Gastrocnemius medialis (tissue), 4 donors: ENCODE measurements around the gene MRNIP. TPM values are rescaled to one million over a fixed set of nuclear protein-coding genes. Genes with fewer than 3 reads are reported as not detected.

ENCODE experiments used
- ATAC-seq, 2 donors: fragments of 150-250 bp; one replicate each; pipeline ENCODE4 v1.9.1; 2016
- DNase-seq, 2 donors: peaks; one replicate each; pipeline ENCODE4 v3.0.0-alpha.2; 2019
- H3K27ac ChIP-seq, 4 donors: fragments of 200-600 bp; sonication (generic); 1 replicate in 1 of 4; 2 replicates in 3 of 4; pipeline ENCODE4 v1.5.1; 2016 to 2018; ENCODE audit warnings: mild to moderate bottlenecking in 2 of 4, moderate library complexity in 1 of 4
- H3K27me3 ChIP-seq, 3 donors: fragments of 200-600 bp; sonication (generic) in 2 of 3; 1 replicate in 1 of 3; 2 replicates in 2 of 3; pipeline versions ENCODE4 v1.5.1 to v1.6.0; 2016 to 2019; ENCODE audit warnings: mild to moderate bottlenecking in 1 of 3, moderate library complexity in 1 of 3
- H3K36me3 ChIP-seq, 2 donors: fragments of 200-600 bp; sonication (generic) in 1 of 2; one replicate each; pipeline ENCODE4 v1.5.1; 2017 to 2018
- H3K4me1 ChIP-seq, 2 donors: fragments of 200-600 bp; sonication (generic) in 1 of 2; one replicate each; pipeline ENCODE4 v1.5.1; 2016 to 2017; ENCODE audit warnings: mild to moderate bottlenecking in 2 of 2
- H3K4me3 ChIP-seq, 4 donors: fragments of 200-600 bp; sonication (generic) in 3 of 4; 1 replicate in 1 of 4; 2 replicates in 3 of 4; pipeline ENCODE4 v1.5.1; 2016 to 2019; ENCODE audit warnings: mild to moderate bottlenecking in 2 of 4
- H3K9me3 ChIP-seq, 3 donors: fragments of 200-600 bp; sonication (generic) in 2 of 3; 1 replicate in 1 of 3; 2 replicates in 2 of 3; pipeline ENCODE4 v1.5.1; 2016 to 2019
- POLR2A ChIP-seq, 2 donors: fragments of 450-650 bp; IDR thresholded peaks; one replicate each; pipeline ENCODE4 v1.6.1; 2017; ENCODE audit warnings: antibody characterized with exemption in 2 of 2, mild to moderate bottlenecking in 2 of 2, moderate library complexity in 2 of 2
- in situ Hi-C, 4 donors: fragments of 200-750 bp; cut with MboI; loops; one replicate each; pipeline versions ENCODE4 v1.15.0 to v1.8.0; 2017; ENCODE audit warnings: low sequenced_read_pairs in 4 of 4
- intact Hi-C: fragments of 100-400 bp; cut with DNase I; formaldehyde crosslinking; loops from one replicate; pipeline ENCODE4 v1.15.1; 2023; ENCODE audit warnings: low total_unique reads
- total RNA-seq, 4 donors: library from RNA; depleted of rRNA; stranded (reverse); fragments of >200 nt; gene quantifications; one replicate each; pipeline versions ENCODE4 v1.1.0 to v1.2.3, GENCODE V29; 2016
- TF ChIP-seq, protein P1 (sequence below), 5 experiments: fragments of 450-650 bp in 3 of 5; fragments of 200-600 bp in 2 of 5; sonication (generic) in 2 of 5; IDR thresholded peaks in 4 of 5; conservative IDR thresholded peaks in 1 of 5; 1 replicate in 4 of 5; 2 replicates in 1 of 5; pipeline ENCODE4 v1.5.1; 2016 to 2019; ENCODE audit warnings: antibody characterized with exemption in 5 of 5, mild to moderate bottlenecking in 3 of 5, moderate library complexity in 3 of 5

Gene MRNIP
- total RNA-seq, 4 donors from 2014 or later = 2.9 to 16.1 (median 8.3) TPM

GRCh38 chr5:179885491-179886090 is 27.0 kb upstream of the MRNIP start:
- Histone ChIP-seq H3K4me1 (peaks cover 12 to 19% of the 10 kb centered on the region in 2 donors), H3K4me3 (no peak overlapping the region), H3K9me3 (peaks cover 0 to 11% (median 0%) of the 10 kb centered on the region in 3 donors), H3K36me3 (peaks cover 0 to 64% of the 10 kb centered on the region in 2 donors), H3K27ac (peak overlapping the region; percentile 20 to 73 (median 38)), H3K27me3 (no peaks in the 10 kb centered on the region)
- ATAC-seq (no peak), DNase-seq (no peak)
- TF ChIP-seq POLR2A (IDR thresholded peaks at IDR 0.05) = no peak
- TF ChIP-seq, protein P1, sequence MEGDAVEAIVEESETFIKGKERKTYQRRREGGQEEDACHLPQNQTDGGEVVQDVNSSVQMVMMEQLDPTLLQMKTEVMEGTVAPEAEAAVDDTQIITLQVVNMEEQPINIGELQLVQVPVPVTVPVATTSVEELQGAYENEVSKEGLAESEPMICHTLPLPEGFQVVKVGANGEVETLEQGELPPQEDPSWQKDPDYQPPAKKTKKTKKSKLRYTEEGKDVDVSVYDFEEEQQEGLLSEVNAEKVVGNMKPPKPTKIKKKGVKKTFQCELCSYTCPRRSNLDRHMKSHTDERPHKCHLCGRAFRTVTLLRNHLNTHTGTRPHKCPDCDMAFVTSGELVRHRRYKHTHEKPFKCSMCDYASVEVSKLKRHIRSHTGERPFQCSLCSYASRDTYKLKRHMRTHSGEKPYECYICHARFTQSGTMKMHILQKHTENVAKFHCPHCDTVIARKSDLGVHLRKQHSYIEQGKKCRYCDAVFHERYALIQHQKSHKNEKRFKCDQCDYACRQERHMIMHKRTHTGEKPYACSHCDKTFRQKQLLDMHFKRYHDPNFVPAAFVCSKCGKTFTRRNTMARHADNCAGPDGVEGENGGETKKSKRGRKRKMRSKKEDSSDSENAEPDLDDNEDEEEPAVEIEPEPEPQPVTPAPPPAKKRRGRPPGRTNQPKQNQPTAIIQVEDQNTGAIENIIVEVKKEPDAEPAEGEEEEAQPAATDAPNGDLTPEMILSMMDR (IDR thresholded peaks at IDR 0.05 in 4 of 5, conservative IDR thresholded peaks at IDR 0.05 in 1 of 5) = no peak
- intact Hi-C loops (loop anchor here (2.0 kb wide), 1 partner anchor 15 kb away; no protein-coding TSS in a partner anchor), in situ Hi-C loops (no loop called here)

DNA sequence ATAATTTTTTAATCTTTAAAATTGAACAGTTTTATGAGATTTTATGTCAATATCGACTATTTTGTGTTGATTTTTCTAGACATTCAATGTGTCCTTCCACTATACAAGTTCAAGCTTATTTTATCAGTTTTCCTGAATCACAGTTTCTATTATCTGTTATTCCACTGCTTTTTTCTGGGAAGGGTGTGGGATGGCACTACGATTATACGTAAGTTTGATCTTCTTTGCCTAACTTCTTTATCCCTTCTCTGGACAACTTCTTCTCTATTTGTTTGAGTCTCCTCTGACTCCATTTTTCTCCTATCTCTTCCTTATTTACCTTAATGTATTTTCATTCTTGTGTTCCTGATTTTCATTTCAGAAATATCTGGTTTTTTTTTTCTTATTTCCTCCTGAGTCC is 24.5 kb upstream of the MRNIP start:
- ATAC-seq (no peak), DNase-seq (no peak)
- H3K36me3 ChIP-seq = peaks cover 0 to 57% of the 10 kb centered on the region in 2 donors
- TF ChIP-seq, protein P1 (IDR thresholded peaks at IDR 0.05 in 4 of 5, conservative IDR thresholded peaks at IDR 0.05 in 1 of 5) = no peak
- no peak for TF ChIP-seq POLR2A (IDR thresholded peaks at IDR 0.05)
- H3K27ac ChIP-seq = no peak overlapping the region
- no peaks in the 10 kb centered on the region for H3K27me3 ChIP-seq
- peaks cover 0 to 11% (median 0%) of the 10 kb centered on the region in 3 donors for H3K9me3 ChIP-seq
- H3K4me1 ChIP-seq = peaks cover 12 to 20% of the 10 kb centered on the region in 2 donors
- H3K4me3 ChIP-seq = no peak overlapping the region
- intact Hi-C loops = no loop called here
- in situ Hi-C loops = no loop called here

- intact Hi-C loops (no loop called here), in situ Hi-C loops (no loop called here)
- peaks cover 0 to 61% of the 10 kb centered on the region in 2 donors for H3K36me3 ChIP-seq
- DNase-seq = no peak
- H3K27me3 ChIP-seq = no peaks in the 10 kb centered on the region
- no peak for TF ChIP-seq POLR2A (IDR thresholded peaks at IDR 0.05)
- TF ChIP-seq, protein P1 (IDR thresholded peaks at IDR 0.05 in 4 of 5, conservative IDR thresholded peaks at IDR 0.05 in 1 of 5) = no peak
- no peak overlapping the region for H3K27ac ChIP-seq
- H3K4me3 ChIP-seq = no peak overlapping the region
- no peak for ATAC-seq
- H3K4me1 ChIP-seq = peaks cover 12 to 20% of the 10 kb centered on the region in 2 donors
- peaks cover 0 to 11% (median 0%) of the 10 kb centered on the region in 3 donors for H3K9me3 ChIP-seq
These were observed 23.7 kb upstream of the MRNIP start for GRCh38 chr5:179882338-179882737.

- ATAC-seq (peak in 1 of 2 donors; percentile 19), DNase-seq (no peak)
- H3K9me3 ChIP-seq = peaks cover 0 to 11% (median 0%) of the 10 kb centered on the region in 3 donors
- peaks cover 0 to 70% of the 10 kb centered on the region in 2 donors for H3K36me3 ChIP-seq
- H3K4me1 ChIP-seq = peaks cover 8 to 14% of the 10 kb centered on the region in 2 donors
- intact Hi-C loops = no loop called here
- H3K4me3 ChIP-seq = no peak overlapping the region
- in situ Hi-C loops = no loop called here
- no peaks in the 10 kb centered on the region for H3K27me3 ChIP-seq
- TF ChIP-seq, protein P1 (IDR thresholded peaks at IDR 0.05 in 4 of 5, conservative IDR thresholded peaks at IDR 0.05 in 1 of 5) = no peak
- no peak for TF ChIP-seq POLR2A (IDR thresholded peaks at IDR 0.05)
- H3K27ac ChIP-seq = no peak overlapping the region
These were observed 22.4 kb upstream of the MRNIP start for GRCh38 chr5:179880848-179881590.
